ENCODE data around the gene DSG3.
A peak's percentile ranks its signal among the peaks of the same experiment; 100 is the strongest.

Gene DSG3

DNA sequence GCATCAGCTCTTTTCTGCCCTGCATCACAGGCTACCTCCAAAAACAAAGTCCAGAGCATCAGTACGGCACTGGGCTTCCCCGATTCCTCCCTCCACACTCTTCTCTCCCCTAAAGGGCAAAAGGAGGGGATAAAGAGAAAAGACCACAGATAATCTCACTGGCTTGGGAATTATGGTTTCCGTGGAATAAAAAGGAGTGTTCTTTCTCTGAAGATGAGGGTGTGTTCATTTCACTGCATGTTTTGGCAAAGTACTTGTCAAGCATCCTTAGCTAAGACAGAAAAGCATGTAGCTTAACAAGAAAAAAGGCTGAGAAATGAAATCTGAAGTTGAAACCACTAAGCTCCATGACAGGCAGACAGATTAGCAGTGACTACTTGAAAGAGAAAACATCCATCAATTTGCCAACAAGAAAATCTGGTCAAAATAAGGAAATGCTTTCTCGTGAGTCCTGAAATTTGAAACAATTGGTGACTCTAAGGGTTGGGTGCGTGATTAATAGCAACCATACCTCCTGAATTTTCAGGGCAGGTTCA lies 20.6 kb upstream of the DSG3 start:
- peaks cover 2% of the 10 kb centered on the region in 2 experiments for H3K4me1 ChIP-seq (ENCODE audit: control insufficient read depth in 1 of 2, insufficient read depth in 2 of 2, low read length in 2 of 2)
- no peak overlapping the region for H3K4ac ChIP-seq (ENCODE audit: low read depth, low read length)
- H4K12ac ChIP-seq (ENCODE audit: low read depth, low read length) = no peak overlapping the region
- no peak overlapping the region for H2BK5ac ChIP-seq (ENCODE audit: low read depth, low read length, poor library complexity)
- H3K14ac ChIP-seq (ENCODE audit: low read length) = no peak overlapping the region
- no peak overlapping the region for H3K23ac ChIP-seq (ENCODE audit: low read length)
- H2AFZ ChIP-seq (ENCODE audit: insufficient read depth, low read length, poor library complexity) = no peak overlapping the region
- peaks cover 2% of the 10 kb centered on the region for H3K79me1 ChIP-seq (ENCODE audit: low read length)
- no peak overlapping the region for H2AK5ac ChIP-seq (ENCODE audit: low read length)
- no peaks in the 10 kb centered on the region for H3K79me2 ChIP-seq (ENCODE audit: control insufficient read depth, insufficient read depth, low read length, poor library complexity)
- H3K9me3 ChIP-seq (ENCODE audit: insufficient read depth, low read depth, low read length) = no peaks in the 10 kb centered on the region
- no peaks in the 10 kb centered on the region for H3K27me3 ChIP-seq (ENCODE audit: insufficient read depth, low read length)
- no peak overlapping the region for H2BK120ac ChIP-seq (ENCODE audit: insufficient read depth, low read length, poor library complexity)
- H4K8ac ChIP-seq (ENCODE audit: low read depth, low read length) = no peak overlapping the region
- H3K9ac ChIP-seq (ENCODE audit: low read length) = no peak overlapping the region
- no peak overlapping the region for H3K18ac ChIP-seq (ENCODE audit: low read length)
- no peak overlapping the region for H3K27ac ChIP-seq (ENCODE audit: low read depth, low read length)
- H3K36me3 ChIP-seq (ENCODE audit: control insufficient read depth in 1 of 2, insufficient read depth in 2 of 2, low read length in 2 of 2) = no peaks in the 10 kb centered on the region
- no peak overlapping the region for H3K4me2 ChIP-seq (ENCODE audit: low read length)
- H3K4me3 ChIP-seq (ENCODE audit: low read depth, low read length) = no peak overlapping the region
- no peak for DNase-seq
- no CpG with 5 or more reads among the region's 5 CpGs for WGBS (ENCODE audit: extremely low coverage, insufficient coverage, insufficient read length)
- H2BK12ac ChIP-seq (ENCODE audit: low read length) = peak overlapping the region; percentile 40
- H4K91ac ChIP-seq (ENCODE audit: low read depth, low read length) = peak overlapping the region; percentile 47

DNA sequence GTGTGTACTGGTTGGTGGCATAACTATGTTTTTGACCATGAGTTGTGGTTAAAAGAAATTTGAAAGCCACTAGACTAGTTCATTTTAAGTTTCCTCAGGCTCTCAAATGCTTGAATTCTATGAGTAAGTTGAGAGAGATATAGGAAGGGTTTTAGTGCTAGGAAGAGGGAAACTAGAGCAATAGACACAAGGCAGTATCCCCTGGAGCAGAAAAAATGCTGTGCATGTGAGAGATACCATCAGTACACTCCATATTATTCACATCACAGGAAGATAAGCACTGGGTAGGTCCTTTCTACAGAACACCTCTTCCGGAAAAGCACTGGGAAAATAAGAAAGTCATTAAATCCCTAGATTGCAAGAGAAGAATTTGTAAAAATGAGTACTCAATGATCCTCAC lies 19.3 kb upstream of the DSG3 start:
- no CpG with 5 or more reads among the region's 1 CpG for WGBS (ENCODE audit: extremely low coverage, insufficient coverage, insufficient read length)
- peak; percentile 74 to 85 for DNase-seq
- no peak overlapping the region for H3K4ac ChIP-seq (ENCODE audit: low read depth, low read length)

GRCh38 chr18:31429623-31430022 lies 17.9 kb upstream of the DSG3 start:
- H2BK5ac ChIP-seq (ENCODE audit: low read depth, low read length, poor library complexity) = no peak overlapping the region
- H3K79me2 ChIP-seq (ENCODE audit: control insufficient read depth, insufficient read depth, low read length, poor library complexity) = no peaks in the 10 kb centered on the region
- peaks cover 2% of the 10 kb centered on the region in 2 experiments for H3K4me1 ChIP-seq (ENCODE audit: control insufficient read depth in 1 of 2, insufficient read depth in 2 of 2, low read length in 2 of 2)
- no peak overlapping the region for H2BK120ac ChIP-seq (ENCODE audit: insufficient read depth, low read length, poor library complexity)
- H3K4ac ChIP-seq (ENCODE audit: low read depth, low read length) = no peak overlapping the region
- H3K4me2 ChIP-seq (ENCODE audit: low read length) = no peak overlapping the region
- H3K18ac ChIP-seq (ENCODE audit: low read length) = no peak overlapping the region
- no peak overlapping the region for H3K4me3 ChIP-seq (ENCODE audit: low read depth, low read length)
- H4K12ac ChIP-seq (ENCODE audit: low read depth, low read length) = no peak overlapping the region
- H3K27ac ChIP-seq (ENCODE audit: low read depth, low read length) = no peak overlapping the region
- no peaks in the 10 kb centered on the region for H3K27me3 ChIP-seq (ENCODE audit: insufficient read depth, low read length)
- no CpG with 5 or more reads among the region's 2 CpGs for WGBS (ENCODE audit: extremely low coverage, insufficient coverage, insufficient read length)
- no peak overlapping the region for H2BK12ac ChIP-seq (ENCODE audit: low read length)
- DNase-seq = peak in 1 of 2 donors; percentile 28
- no peak overlapping the region for H2AK5ac ChIP-seq (ENCODE audit: low read length)
- H3K23ac ChIP-seq (ENCODE audit: low read length) = no peak overlapping the region
- no peak overlapping the region for H3K14ac ChIP-seq (ENCODE audit: low read length)
- no peak overlapping the region for H2AFZ ChIP-seq (ENCODE audit: insufficient read depth, low read length, poor library complexity)
- H4K91ac ChIP-seq (ENCODE audit: low read depth, low read length) = no peak overlapping the region
- H3K9ac ChIP-seq (ENCODE audit: low read length) = no peak overlapping the region
- H3K36me3 ChIP-seq (ENCODE audit: control insufficient read depth in 1 of 2, insufficient read depth in 2 of 2, low read length in 2 of 2) = no peaks in the 10 kb centered on the region
- no peaks in the 10 kb centered on the region for H3K9me3 ChIP-seq (ENCODE audit: insufficient read depth, low read depth, low read length)
- H4K8ac ChIP-seq (ENCODE audit: low read depth, low read length) = no peak overlapping the region
- peaks cover 2% of the 10 kb centered on the region for H3K79me1 ChIP-seq (ENCODE audit: low read length)

More for the DNA sequence above, 19.3 kb upstream of the DSG3 start:
- H2BK120ac ChIP-seq (ENCODE audit: insufficient read depth, low read length, poor library complexity) = no peak overlapping the region
- H3K23ac ChIP-seq (ENCODE audit: low read length) = no peak overlapping the region
- no peak overlapping the region for H4K91ac ChIP-seq (ENCODE audit: low read depth, low read length)
- no peaks in the 10 kb centered on the region for H3K36me3 ChIP-seq (ENCODE audit: control insufficient read depth in 1 of 2, insufficient read depth in 2 of 2, low read length in 2 of 2)
- H3K79me2 ChIP-seq (ENCODE audit: control insufficient read depth, insufficient read depth, low read length, poor library complexity) = no peaks in the 10 kb centered on the region
- no peak overlapping the region for H4K8ac ChIP-seq (ENCODE audit: low read depth, low read length)
- H3K9ac ChIP-seq (ENCODE audit: low read length) = no peak overlapping the region
- H3K4me3 ChIP-seq (ENCODE audit: low read depth, low read length) = no peak overlapping the region
- H4K12ac ChIP-seq (ENCODE audit: low read depth, low read length) = no peak overlapping the region
- H3K14ac ChIP-seq (ENCODE audit: low read length) = no peak overlapping the region
- no peaks in the 10 kb centered on the region for H3K9me3 ChIP-seq (ENCODE audit: insufficient read depth, low read depth, low read length)
- peaks cover 2% of the 10 kb centered on the region in 2 experiments for H3K4me1 ChIP-seq (ENCODE audit: control insufficient read depth in 1 of 2, insufficient read depth in 2 of 2, low read length in 2 of 2)
- H2BK5ac ChIP-seq (ENCODE audit: low read depth, low read length, poor library complexity) = no peak overlapping the region
- H3K79me1 ChIP-seq (ENCODE audit: low read length) = peaks cover 2% of the 10 kb centered on the region
- H3K27me3 ChIP-seq (ENCODE audit: insufficient read depth, low read length) = no peaks in the 10 kb centered on the region
- no peak overlapping the region for H3K18ac ChIP-seq (ENCODE audit: low read length)
- H3K4me2 ChIP-seq (ENCODE audit: low read length) = no peak overlapping the region
- no peak overlapping the region for H2BK12ac ChIP-seq (ENCODE audit: low read length)
- no peak overlapping the region for H2AK5ac ChIP-seq (ENCODE audit: low read length)
- no peak overlapping the region for H2AFZ ChIP-seq (ENCODE audit: insufficient read depth, low read length, poor library complexity)
- H3K27ac ChIP-seq (ENCODE audit: low read depth, low read length) = no peak overlapping the region

DNA sequence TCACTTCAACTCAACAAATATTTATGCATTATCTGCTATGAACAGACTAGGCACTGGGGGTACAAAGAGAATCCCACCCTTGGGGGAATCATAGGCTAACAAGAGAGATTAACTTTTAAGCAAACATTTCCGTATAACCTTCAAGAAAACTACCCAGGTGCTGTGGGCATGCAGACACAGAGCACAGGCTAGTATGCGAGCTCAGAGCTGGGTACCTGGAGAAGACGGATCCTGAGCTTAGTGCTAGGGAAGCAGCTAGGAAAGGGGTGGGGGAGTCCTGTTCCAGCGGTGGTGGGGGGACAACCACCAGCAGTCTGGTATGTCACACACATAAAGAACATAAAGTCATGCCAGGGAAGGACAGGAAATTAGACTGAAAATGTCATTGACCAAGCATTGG lies 17.5 kb upstream of the DSG3 start:
- H3K23ac ChIP-seq (ENCODE audit: low read length) = no peak overlapping the region
- DNase-seq = no peak
- H3K18ac ChIP-seq (ENCODE audit: low read length) = no peak overlapping the region
- no peak overlapping the region for H4K8ac ChIP-seq (ENCODE audit: low read depth, low read length)
- H3K79me1 ChIP-seq (ENCODE audit: low read length) = peaks cover 2% of the 10 kb centered on the region
- H3K14ac ChIP-seq (ENCODE audit: low read length) = no peak overlapping the region
- WGBS (ENCODE audit: extremely low coverage, insufficient coverage, insufficient read length) = no CpG with 5 or more reads among the region's 4 CpGs
- no peaks in the 10 kb centered on the region for H3K36me3 ChIP-seq (ENCODE audit: control insufficient read depth in 1 of 2, insufficient read depth in 2 of 2, low read length in 2 of 2)
- H3K4me2 ChIP-seq (ENCODE audit: low read length) = no peak overlapping the region
- no peak overlapping the region for H2AK5ac ChIP-seq (ENCODE audit: low read length)
- H2BK120ac ChIP-seq (ENCODE audit: insufficient read depth, low read length, poor library complexity) = no peak overlapping the region
- H4K12ac ChIP-seq (ENCODE audit: low read depth, low read length) = no peak overlapping the region
- no peak overlapping the region for H2AFZ ChIP-seq (ENCODE audit: insufficient read depth, low read length, poor library complexity)
- no peak overlapping the region for H3K27ac ChIP-seq (ENCODE audit: low read depth, low read length)
- no peaks in the 10 kb centered on the region for H3K27me3 ChIP-seq (ENCODE audit: insufficient read depth, low read length)
- H3K4ac ChIP-seq (ENCODE audit: low read depth, low read length) = no peak overlapping the region
- H4K91ac ChIP-seq (ENCODE audit: low read depth, low read length) = no peak overlapping the region
- peak overlapping the region; percentile 48 for H3K9ac ChIP-seq (ENCODE audit: low read length)
- H3K79me2 ChIP-seq (ENCODE audit: control insufficient read depth, insufficient read depth, low read length, poor library complexity) = no peaks in the 10 kb centered on the region
- H3K4me1 ChIP-seq (ENCODE audit: control insufficient read depth in 1 of 2, insufficient read depth in 2 of 2, low read length in 2 of 2) = peaks cover 2% of the 10 kb centered on the region in 2 experiments
- no peak overlapping the region for H3K4me3 ChIP-seq (ENCODE audit: low read depth, low read length)
- no peak overlapping the region for H2BK12ac ChIP-seq (ENCODE audit: low read length)
- H2BK5ac ChIP-seq (ENCODE audit: low read depth, low read length, poor library complexity) = no peak overlapping the region
- no peaks in the 10 kb centered on the region for H3K9me3 ChIP-seq (ENCODE audit: insufficient read depth, low read depth, low read length)
